NCI-H1436 treated with DMSO at 0.1 percent for 48 hours (cell line): ENCODE measurements around the gene STXBP5.

ENCODE experiments used
- DNase-seq: peaks from one replicate; lab custom pipeline; 2025; lab: John Stamatoyannopoulos, UW

Gene STXBP5

DNA sequence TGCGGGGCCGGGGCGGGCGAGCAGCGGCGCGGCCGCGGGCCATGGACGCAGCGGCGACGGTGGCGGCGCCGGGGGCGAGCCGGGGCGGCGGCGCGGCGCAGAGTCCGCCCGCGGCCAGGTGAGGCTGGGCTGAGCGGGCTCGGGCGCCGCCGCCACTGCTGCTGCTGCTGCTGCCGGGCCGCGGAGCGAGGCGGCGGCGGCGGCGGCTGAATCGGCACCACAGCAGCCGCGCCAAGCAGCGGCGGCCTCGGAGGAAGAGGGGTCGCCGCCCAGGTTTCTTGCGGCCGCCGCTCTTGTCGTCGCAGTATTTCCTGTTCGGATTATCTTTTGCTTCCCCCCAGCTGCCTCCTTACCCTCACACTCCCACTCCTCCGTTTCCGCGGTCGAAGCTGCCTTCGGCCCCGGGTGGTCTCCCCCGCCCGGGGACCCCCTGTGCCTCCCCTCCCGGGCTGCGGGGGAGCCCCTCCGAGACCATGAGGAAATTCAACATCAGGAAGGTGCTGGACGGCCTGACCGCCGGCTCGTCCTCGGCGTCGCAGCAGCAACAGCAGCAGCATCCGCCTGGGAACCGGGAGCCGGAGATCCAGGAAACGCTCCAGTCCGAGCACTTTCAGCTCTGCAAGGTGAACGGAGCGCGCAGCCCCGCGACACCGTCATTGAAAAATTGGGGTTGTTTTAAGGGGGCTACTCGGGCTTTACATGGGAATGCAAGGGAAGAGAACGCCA is at the start of gene STXBP5:
TSS of gene STXBP5 (plus strand) at position 358 of the 726 bp plus-strand sequence. CDS start at position 474, 116 bp downstream.
- no peak for DNase-seq

DNA sequence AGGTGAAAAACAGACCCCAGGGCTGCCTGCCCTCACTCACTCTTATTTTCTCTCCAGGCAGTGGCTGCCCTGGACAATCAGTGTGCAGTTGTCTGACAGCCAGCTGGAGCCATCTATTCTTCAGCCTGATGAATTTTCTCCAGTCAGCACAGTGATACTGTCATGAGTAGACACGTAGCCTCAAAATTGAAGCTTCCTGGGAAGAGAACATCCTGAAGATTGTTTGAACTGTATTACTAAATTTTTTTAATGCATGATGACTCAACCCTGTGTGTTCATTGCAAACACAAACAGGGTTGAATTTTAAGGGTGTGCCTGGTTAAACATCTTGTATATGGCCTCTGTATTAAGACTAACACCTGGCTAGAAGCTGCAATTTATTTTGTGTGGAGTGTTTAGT is 49.8 kb upstream of the STXBP5 start:
- peak; percentile 57 for DNase-seq

DNA sequence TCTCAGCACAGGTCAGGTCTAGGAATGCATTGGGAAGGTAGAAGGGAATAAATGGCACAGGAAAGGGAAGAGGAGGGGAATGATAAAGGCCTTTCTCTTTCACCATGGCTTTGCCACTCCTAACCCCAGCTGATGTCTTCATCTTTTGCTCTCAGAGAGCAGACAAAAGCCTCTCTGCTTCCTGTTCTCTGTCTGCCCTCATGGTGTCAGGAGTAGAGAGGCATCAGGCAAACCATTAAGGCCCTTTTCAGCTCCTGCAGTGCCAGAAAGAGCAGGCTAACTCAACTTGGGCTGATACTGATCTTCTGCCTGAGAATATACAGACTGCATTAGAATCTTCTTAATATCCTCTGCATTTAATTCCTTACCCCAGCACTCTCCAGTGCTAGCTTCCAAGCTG is 48.0 kb upstream of the STXBP5 start:
- DNase-seq, result no peak

DNA sequence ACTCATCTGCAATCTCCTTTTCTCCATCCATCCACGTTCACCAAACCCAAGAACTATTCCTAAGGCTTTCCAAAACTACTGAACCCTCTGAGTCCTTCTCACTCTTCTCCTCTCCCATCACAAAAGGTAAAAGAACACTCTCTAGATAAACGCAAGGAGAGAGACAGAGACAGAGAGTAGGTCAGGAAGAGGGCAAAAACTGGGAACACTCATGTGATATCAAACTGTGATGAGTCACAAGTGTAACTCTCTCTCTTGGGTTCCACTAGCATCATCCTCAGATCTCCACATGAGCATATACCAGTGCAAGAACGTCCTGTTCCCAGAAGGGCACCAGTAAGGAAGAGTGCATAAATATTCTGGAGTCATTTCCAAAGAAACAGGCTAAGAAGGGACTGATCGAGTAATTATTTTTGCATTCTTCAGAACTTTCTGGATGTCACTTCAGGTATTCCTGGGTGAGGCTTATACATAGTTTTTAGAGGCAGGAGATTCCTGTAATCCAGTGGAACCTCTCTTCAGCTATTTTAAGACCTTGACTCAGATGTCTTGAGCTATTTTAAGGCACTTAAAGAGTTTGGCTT is 47.3 kb upstream of the STXBP5 start:
- no peak for DNase-seq

GRCh38 chr6:147157930-147158329 is 46.3 kb upstream of the STXBP5 start:
- no peak for DNase-seq

DNA sequence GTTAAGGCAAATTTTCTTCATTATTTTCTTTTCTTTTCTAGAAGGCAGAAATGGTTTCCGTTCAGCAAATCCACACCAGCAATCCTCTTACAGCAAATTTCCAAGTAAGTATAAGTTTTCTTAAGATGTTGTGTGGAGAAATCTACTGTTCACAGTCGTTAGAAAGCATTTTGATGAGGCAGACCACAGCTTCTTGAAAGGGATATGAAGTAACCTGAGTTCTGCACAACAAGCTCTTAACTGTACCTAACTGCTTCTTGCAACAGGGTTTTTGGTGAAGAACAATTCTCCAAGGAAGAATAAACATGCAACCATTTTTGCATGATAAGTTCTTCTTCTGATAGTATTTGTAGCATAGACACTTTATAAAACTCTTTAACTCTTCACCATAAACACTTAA is 45.3 kb upstream of the STXBP5 start:
- no peak for DNase-seq

DNA sequence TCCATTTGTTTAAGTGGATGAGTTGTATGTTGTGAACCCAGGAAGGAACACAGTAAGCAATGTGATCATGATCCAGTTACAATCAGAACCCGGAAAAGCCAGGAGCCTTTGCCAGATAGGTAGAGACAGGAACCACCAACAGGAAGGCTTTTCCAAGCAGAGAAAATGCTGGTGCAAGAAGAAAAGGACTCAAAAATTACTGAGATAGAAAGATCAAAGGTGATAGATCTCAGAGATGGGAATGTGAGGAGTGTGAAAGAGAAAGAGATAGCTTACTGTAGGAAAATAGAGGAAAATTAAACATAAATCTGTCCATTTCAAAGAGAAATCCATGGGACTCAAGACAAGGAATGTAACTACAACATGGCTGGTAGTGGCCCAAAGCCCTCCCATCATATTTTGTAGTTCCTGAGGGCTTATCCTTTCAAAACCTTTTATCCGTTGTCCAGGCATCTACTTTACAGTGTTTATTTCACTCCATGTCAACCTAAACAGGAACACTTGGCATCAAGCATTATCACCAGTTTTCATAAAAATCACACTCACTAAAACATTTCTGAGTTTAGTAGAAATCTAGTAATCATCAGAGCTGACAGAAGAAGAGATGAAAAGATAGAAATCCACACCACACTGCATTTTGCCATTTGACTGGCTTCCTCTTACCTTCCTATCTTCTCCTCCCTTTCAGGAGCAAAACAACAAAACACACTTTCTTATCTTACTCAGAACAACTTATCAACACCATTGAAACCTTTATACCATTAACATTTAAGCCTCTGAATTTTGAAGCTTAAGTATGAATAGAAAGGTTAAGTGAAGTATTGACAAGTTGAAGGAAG is 44.5 kb upstream of the STXBP5 start:
- no peak for DNase-seq

DNA sequence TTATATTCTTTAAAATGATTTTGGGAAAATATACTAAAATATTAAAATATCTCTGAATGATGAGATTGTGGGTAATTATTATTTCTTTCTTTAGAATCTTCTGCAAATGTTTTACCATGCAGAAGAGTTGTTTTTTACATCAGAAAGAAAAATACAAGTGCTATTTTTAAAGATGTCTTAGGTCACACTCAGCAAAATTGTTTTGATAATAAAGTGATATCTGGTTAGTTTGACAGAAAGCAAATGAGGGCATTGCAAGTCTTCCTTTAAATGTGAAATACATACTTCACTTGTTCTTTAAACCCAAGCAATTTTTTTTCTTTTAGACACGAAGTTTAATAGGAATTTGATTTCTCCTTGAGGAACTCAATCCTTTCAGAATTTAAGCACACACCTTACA is 43.6 kb upstream of the STXBP5 start:
- DNase-seq, result no peak

DNA sequence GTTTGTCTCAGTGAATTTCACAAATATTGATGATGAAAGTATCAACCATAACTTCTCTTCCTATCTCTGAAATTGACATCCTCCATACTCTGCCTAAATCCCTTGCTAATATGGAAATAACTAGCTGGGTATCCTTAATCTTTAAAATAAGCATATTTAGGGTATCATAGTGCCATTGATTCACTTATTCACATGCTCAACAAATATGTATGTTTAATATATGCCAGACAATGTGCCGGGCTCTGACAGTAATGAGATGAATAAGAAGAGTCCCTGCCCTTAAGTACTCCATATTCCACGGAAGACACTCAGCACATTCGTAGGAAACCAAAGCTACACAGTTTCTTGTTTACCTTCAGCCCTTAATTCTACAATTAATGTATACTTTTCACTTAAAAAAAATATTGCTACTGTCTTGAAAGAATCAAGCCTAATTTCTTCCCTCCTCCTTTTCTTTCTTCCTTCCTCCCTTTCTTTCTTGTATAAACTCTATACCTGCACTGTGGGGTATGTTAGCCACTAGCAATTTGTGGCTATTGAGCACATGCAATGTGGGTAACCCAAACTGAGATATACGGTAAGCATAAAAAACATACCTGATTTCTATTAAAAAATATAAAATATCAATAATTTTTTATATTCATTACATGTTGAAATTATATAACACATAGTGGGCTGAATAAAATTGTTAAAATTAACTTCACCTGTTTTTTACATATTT is 42.8 kb upstream of the STXBP5 start:
- DNase-seq, result no peak

DNA sequence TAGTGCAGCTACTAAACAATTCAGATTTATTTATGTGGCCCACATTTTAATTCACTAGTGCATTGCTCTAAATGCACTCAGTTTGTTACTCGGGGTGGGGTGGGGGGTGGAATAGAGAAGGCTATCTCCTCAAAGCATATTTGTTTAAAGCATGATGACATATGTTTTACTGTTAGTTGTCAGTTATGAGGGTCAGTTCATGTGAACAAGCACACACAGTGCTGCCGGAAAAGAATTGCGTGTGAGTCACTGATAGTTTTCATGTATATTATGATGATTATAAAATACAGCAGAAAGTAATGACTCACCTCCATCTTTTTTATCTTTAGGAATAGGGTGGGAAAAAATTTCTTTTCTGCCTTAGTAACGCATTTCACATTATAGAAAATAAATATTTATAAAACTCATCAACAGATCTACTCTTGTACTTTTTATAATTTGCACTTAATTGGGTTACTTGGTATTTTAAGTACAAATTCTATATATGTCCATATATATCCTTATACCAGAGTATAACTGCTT is 42.2 kb upstream of the STXBP5 start:
- DNase-seq, result no peak

GRCh38 chr6:147164761-147165160 is 39.5 kb upstream of the STXBP5 start:
- DNase-seq, result no peak

- DNase-seq, result peak; percentile 8
Measured at GRCh38 chr6:147166360-147166944, 37.8 kb upstream of the STXBP5 start.

GRCh38 chr6:147166992-147167391 is 37.2 kb upstream of the STXBP5 start:
- no peak for DNase-seq

- DNase-seq, result no peak
Measured at GRCh38 chr6:147167576-147168461, 36.4 kb upstream of the STXBP5 start.

DNA sequence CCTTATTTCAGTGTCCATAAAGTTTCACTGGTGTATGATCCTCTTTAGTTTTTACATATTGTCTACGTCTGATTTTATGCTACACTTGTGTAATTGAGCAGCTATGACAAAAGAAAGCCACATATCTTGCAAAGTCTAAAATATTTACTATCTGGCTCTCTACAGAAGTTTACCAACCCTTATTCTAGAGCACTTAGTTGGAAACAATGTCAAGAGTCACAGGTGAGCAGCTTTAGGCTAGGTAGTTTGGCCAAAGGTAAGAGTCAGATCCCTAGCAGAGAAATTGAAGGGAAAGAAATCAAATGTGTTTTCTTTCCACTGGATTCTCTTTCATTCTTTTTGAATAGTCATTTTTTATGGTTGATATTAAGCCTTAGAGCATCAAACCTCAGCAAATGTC is 34.7 kb upstream of the STXBP5 start:
- DNase-seq, result no peak

DNA sequence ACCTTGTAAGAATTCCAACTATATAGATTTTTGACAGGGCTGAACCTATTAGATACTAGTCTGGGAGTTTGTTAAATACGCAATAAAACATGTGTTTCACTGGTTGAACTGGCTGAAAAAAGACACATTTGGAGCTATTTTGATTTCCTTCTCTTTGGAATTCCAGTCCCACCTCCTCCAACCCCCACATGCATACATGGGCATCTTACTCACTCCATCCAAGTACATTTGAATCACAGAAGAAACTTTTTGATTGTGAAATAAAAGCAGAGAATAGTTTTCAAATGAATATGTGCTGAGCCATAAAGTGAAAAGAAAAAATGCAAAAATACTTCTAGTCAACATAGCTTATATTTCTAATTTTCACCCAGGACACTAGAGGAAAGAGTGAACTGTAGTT is 33.9 kb upstream of the STXBP5 start:
- no peak for DNase-seq

GRCh38 chr6:147173140-147173539 is 31.1 kb upstream of the STXBP5 start:
- DNase-seq, result no peak

GRCh38 chr6:147173675-147174308 is 30.4 kb upstream of the STXBP5 start:
- DNase-seq, result no peak

DNA sequence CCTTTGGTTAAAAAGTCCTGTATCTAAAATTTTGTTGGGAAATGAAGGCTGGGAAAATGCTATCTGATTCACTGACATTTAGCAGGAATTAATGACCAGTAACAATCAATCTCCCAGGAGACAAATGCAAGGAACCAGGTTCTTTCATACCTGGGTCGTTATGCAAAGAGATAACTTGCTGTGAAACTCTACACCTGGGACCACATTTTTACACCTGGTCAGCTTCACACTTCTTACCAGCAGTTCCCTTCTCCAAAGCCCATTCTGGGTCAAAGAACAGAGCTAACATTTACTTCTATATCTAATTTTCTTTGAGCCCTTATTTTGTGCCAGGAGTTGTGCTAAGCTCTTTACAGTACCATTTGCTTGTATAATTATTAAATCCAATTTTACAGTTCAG is 27.4 kb upstream of the STXBP5 start:
- DNase-seq, result no peak

GRCh38 chr6:147177286-147177685 is 26.9 kb upstream of the STXBP5 start:
- no peak for DNase-seq
